Activated gamma-delta T cell treated with anti-CD3 and anti-CD28 coated beads, Interleukin-2, amount 50 U/mL, for 16 hours (primary cell): ENCODE measurements around the gene APEH.
A peak's percentile ranks its signal among the peaks of the same experiment; 100 is the strongest.

Experiments used
- DNase-seq: peaks from one replicate; pipeline ENCODE4 v3.0.0-alpha.2; 2020; ENCODE audit warnings: low read depth

APEH gene

GRCh38 chr3:49714728-49715550, 40.8 kb downstream of the APEH start:
- no peak for DNase-seq

GRCh38 chr3:49715611-49716121, 41.5 kb downstream of the APEH start:
- DNase-seq = no peak

- DNase-seq = no peak
These were observed 42.0 kb downstream of the APEH start for GRCh38 chr3:49716169-49716568.

GRCh38 chr3:49716691-49717210, 42.6 kb downstream of the APEH start:
- no peak for DNase-seq

GRCh38 chr3:49717211-49717958, 43.2 kb downstream of the APEH start:
- no peak for DNase-seq

- DNase-seq = no peak
These were observed 44.1 kb downstream of the APEH start for GRCh38 chr3:49717959-49718857.

- no peak for DNase-seq
These were observed 44.7 kb downstream of the APEH start for GRCh38 chr3:49718858-49719213.

- peak; percentile 86 for DNase-seq
These were observed 45.2 kb downstream of the APEH start, which contains the start of gene AMIGO3 for GRCh38 chr3:49719214-49719884. Gene AMIGO3, minus strand, starts transcription at chr3:49719684. Its CDS starts 219 bp downstream, at chr3:49719465.

- DNase-seq = no peak
These were observed 46.9 kb downstream of the APEH start for GRCh38 chr3:49720855-49721595.

GRCh38 chr3:49721596-49721895, 47.4 kb downstream of the APEH start:
- no peak for DNase-seq

GRCh38 chr3:49721896-49722781, 48.0 kb downstream of the APEH start:
- no peak for DNase-seq

- no peak for DNase-seq
These were observed 48.7 kb downstream of the APEH start for GRCh38 chr3:49722896-49723295.

- peak; percentile 28 for DNase-seq
These were observed 49.1 kb downstream of the APEH start for GRCh38 chr3:49723296-49723627.

- DNase-seq = peak; percentile 84
These were observed 49.7 kb downstream of the APEH start, which contains the start of gene GMPPB for GRCh38 chr3:49723628-49724551. Gene GMPPB, minus strand, starts transcription at chr3:49723951. Its CDS starts 225 bp downstream, at chr3:49723726.

- no peak for DNase-seq
These were observed 50.4 kb downstream of the APEH start for GRCh38 chr3:49724586-49724985.

- DNase-seq = no peak
These were observed 51.9 kb downstream of the APEH start for GRCh38 chr3:49725906-49726681.

- no peak for DNase-seq
These were observed 53.2 kb downstream of the APEH start for GRCh38 chr3:49727154-49727923.
